Measurements from ENCODE around the gene ACSM6.
"Not testable (repeated sequence)": the region's sequence is repeated elsewhere in the genome, so short reads cannot be mapped to it uniquely, and the experiment has no call there.

Gene ACSM6

GRCh38 chr10:95217476-95217875, 23.4 kb downstream of the ACSM6 start:
- no peak for DNase-seq (ENCODE audit: low spot score)

GRCh38 chr10:95220539-95220938, 26.5 kb downstream of the ACSM6 start:
- DNase-seq (ENCODE audit: low spot score) = no peak

- DNase-seq (ENCODE audit: low spot score) = no peak
These were observed 27.1 kb downstream of the ACSM6 start for GRCh38 chr10:95221124-95221523.

- no peak for DNase-seq (ENCODE audit: low spot score)
These were observed 31.1 kb downstream of the ACSM6 start for GRCh38 chr10:95225136-95225535.

DNA sequence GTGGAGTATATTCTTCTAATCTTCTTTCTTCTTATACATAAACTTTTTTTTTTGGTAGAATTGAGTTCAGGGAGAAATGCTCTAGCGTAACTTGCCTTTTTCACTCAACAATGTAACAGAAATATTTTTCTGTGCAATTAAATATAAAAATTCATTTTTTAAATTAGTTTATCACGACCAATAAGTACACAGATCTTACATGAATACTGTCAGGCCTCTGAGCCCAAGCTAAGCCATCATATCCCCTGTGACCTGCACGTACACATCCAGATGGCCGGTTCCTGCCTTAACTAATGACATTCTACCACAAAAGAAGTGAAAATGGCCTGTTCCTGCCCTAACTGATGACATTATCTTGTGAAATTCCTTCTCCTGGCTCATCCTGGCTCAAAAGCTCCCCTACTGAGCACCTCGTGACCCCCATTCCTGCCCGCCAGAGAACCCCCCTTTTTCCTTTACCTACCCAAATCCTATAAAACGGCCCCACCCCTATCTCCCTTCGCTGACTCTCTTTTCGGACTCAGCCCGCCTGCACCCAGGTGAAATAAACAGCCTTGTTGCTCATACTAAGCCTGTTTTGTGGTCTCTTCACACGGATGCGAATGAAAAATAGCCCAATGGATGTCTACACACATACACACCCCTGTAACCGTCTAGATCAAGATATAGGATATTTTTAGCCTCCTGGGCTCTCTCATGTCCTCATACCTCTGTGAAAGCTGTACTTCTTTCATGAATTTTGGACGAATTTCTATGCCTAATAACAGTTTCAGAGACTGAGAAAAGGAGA, 35.1 kb downstream of the ACSM6 start:
- not testable (repeated sequence) for DNase-seq (ENCODE audit: low spot score)

GRCh38 chr10:95229724-95230627, 35.9 kb downstream of the ACSM6 start:
- peak; percentile 80 for DNase-seq (ENCODE audit: low spot score)

DNA sequence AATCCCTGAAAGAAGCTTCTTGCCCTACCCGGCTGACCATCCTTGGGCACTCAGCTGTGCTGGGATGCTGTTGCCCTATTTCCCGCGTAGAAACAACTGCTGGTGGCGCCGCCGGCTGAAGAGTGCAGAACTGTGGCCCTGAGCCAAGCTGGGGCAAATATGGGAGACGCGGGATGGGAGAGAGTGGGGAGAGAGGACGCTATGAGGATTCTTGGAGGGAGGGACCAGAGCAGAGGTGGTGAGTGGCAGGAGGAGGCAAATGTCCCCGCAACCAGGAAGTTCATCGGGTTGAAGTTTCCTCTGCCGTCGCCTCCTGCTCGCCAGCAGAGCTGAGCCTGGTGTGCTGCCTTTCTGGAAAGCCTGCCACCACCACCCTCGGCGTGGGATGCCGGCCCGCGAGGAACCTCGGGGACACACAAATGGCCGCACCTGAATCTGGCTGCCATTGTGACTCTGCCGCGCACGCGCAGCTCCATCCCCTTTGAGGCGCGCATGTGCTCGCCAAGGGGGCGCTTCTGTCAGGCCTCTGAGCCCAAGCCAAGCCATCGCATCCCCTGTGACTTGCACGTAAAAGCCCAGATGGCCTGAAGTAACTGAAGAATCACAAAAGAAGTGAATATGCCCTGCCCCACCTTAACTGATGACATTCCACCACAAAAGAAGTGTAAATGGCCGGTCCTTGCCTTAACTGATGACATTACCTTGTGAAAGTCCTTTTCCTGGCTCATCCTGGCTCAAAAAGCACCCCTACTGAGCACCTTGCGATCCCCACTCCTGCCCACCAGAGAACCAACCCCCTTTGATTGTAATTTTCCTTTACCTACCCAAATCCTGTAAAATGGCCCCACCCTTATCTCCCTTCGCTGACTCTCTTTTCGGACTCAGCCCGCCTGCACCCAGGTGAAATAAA, 36.9 kb downstream of the ACSM6 start:
- not testable (repeated sequence) for DNase-seq (ENCODE audit: low spot score)

DNA sequence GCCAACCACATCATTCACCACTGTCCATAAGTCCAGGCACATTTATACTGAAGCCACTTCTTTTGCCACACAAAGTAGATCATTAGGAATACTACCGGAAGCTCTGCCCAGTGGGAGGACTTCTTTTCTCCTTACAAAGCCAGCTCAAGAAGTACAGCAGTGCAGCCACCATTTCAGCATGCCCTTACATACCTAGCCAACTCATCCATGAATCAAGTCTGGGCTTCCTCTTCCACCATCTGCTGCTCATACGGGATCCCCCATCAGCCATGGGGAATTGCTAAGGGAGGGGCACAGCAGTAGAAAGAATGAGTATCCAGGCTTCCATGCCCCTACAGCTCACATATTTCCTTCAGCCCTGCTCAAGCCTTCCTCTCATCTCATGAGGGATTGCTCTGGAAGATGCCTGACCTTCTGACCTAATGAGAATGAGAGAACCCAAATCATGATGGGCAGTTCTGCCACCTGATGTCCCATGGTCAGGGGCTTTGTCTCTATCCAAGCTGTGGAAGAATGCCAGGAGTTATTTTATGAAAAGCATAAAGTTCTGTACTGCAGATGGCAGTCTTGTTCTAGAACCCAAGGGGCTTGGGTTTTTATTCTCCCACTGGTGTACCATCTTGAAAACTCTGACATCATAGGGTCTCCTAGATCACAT, 39.5 kb downstream of the ACSM6 start:
- DNase-seq (ENCODE audit: low spot score) = no peak

DNA sequence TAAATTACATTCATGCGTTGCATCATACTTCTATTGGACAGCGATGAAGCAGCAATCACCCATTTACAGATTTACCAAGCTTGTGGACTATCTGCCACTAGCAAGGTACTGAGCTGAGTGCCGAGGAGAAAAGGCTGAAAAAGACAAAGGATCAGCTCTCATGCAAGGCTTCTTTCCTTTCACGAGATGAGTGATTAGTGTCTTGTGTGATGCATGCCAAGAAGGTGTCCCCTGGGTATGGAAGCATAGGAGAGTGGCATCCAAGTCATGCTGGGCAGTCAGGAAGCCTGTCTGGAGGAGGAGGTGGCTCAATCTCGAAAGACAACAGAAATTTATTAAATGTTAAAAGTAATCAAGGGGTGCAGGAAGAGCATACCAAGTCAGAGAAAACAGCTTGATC, 40.9 kb downstream of the ACSM6 start:
- no peak for DNase-seq (ENCODE audit: low spot score)

- DNase-seq (ENCODE audit: low spot score) = no peak
These were observed 41.6 kb downstream of the ACSM6 start for GRCh38 chr10:95235676-95236067.

DNA sequence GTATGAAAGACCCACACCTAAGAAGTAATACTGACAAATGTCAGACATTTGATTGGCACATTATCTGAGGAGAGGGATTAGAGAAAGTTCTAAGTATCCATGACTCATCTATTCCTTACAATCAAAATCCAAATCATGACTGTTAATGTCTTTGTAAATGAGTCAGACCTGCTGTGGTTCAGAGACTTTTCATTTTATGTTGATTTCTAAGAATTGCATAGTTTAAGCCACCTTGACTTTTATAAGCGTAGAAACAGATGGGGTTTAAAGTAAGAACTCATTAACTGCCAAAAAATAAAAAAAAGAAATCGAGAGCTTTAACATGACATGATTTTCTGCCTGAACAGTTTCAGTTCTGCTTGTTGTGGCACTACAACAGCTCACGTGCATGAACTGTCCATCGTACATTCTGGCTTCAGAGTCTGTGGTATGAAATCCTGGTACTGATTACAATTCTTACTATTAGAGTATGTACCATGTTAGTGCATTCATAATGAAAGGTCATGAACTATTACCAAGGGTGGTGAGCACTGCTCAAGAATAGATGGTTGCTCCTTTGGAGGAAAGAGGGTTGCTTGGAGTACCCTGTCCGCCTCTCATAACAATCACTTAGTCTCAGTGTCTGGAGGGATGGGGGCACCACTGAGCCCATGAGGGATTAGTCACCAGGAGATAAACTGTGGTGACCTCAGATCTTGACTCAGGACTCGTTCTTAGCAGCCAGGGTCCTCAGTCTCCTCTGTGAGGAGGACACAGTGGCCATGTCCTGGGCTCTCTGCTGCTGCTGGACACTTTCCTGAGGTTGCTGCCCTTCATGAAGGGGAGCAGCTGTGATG, 42.2 kb downstream of the ACSM6 start:
- DNase-seq (ENCODE audit: low spot score) = peak; percentile 30

DNA sequence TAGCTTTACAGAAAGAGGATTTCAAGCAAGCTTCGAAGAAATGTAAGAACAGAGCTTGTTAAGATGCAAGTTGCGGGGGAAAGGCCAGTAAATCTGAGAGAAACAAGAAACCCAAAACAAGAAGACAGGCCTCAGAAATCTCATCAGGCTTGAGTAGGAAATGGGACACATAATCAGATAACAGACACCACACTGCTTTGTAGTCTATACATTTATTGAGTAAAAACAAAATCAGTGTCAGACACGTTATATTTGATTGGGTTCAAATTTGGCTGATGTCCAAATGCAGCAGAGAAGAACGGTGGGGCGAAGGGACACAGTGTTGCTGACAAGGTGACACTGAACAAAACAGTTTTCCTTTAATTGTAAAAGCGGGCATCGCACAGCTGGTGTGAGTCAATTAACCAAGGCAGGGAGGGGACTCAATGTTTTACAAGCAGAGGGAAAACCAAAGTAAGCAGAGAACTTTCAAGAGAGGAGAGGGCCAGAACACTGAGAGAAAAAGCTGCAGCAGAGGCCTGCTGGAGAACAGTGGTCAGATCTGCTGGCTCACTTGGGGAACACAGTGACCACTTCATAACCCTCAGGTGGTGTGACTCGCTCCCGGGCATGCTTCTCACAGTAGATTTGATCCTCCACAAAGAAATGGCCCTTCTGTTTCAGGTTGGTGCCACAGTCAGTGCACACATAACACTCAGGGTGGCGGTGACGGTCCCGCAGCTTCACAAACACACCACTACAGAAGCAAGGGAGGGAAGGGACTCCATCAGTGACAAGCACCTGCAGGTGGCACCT, 43.5 kb downstream of the ACSM6 start:
- DNase-seq (ENCODE audit: low spot score) = no peak

DNA sequence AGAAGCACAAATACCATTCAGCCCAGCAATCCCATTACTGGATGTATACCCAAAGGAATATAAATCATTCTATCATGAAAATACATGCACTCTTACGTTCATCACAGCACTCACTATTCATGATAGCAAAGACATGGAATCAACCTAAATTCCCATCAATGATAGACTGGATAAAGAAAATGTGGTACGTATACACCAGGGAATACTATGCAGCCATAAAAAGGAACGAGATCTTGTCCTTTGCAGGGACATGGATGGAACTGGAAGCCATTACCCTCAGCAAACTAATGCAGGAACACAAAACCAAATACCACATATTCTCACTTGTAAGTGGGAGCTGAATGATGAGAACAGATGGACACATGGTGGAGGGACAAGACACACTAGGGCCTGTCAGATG, 46.1 kb downstream of the ACSM6 start:
- DNase-seq (ENCODE audit: low spot score) = not testable (repeated sequence)

GRCh38 chr10:95240811-95241210, 46.8 kb downstream of the ACSM6 start:
- no peak for DNase-seq (ENCODE audit: low spot score)

- DNase-seq (ENCODE audit: low spot score) = no peak
These were observed 47.5 kb downstream of the ACSM6 start for GRCh38 chr10:95241533-95241932.

- peak; percentile 75 for DNase-seq (ENCODE audit: low spot score)
These were observed 48.7 kb downstream of the ACSM6 start for GRCh38 chr10:95242581-95243317.

DNA sequence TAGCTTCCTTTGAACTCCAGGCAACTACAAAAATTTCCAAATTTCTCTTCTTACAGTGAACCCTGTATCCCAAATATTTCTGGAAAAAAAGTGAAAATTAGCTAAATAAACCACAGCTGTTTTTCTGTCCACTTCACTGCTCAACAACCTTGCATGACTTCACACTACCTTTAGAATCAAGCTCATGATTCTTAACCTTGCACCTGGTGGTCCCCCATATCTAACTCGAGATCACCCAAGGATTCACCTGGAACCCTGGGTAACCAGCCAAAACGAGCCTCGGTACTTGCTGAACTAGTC, 49.2 kb downstream of the ACSM6 start:
- no peak for DNase-seq (ENCODE audit: low spot score)

DNA sequence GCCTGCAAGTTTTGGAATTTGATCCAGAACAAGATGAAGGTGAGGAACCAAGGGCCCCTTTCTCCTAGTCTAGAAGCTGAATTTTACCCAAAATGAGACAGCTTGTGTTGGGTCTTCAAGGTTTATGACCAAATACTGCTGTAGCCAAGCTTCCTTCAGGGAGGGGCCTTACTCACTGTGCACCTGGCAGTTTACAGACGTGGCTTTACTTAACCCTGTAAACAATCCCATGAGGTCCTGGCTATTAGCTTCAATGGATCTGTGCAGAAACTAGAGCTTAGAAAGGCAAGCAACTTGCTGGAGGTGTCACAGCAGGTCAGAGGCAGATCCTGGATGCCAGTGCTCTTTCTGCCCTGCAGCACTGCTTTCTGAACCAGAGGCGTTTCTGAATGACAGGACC, 50.1 kb downstream of the ACSM6 start:
- DNase-seq (ENCODE audit: low spot score) = no peak

- DNase-seq (ENCODE audit: low spot score) = no peak
These were observed 51.5 kb downstream of the ACSM6 start for GRCh38 chr10:95245425-95246055.

Measured in AG20443 (cell line).